HL-60 (cell line): ENCODE measurements around the gene RALGAPB.

ENCODE experiments used
- DNase-seq, 2 experiments: peaks; one replicate each; pipeline ENCODE4 v3.0.0-alpha.2; 2010 to 2020; ENCODE audit warnings: low read depth in 1 of 2, low spot score in 1 of 2
- H3K27ac ChIP-seq: fragments of 250-450 bp; sonication (Bioruptor Pico); replicated peaks from 2 replicates; pipeline ENCODE4 v1.5.1; 2020; ENCODE audit warnings: mild to moderate bottlenecking, moderate library complexity
- H3K27me3 ChIP-seq: fragments of 250-450 bp; sonication (Bioruptor Pico); 2 replicates; pipeline ENCODE4 v1.5.1; 2021; ENCODE audit warnings: mild to moderate bottlenecking, moderate library complexity; ENCODE audit not compliant: insufficient read depth, poor library complexity, severe bottlenecking
- H3K4me3 ChIP-seq: replicated peaks from 2 replicates; pipeline ENCODE4 v1.5.1; 2011; ENCODE audit warnings: mild to moderate bottlenecking, control low read depth, low read length; ENCODE audit not compliant: insufficient read depth
- GABPA ChIP-seq: IDR thresholded peaks from 2 replicates; pipeline ENCODE4 v1.6.1; 2012; ENCODE audit warnings: low read depth
- POLR2AphosphoS5 ChIP-seq: IDR thresholded peaks from 2 replicates; pipeline ENCODE4 v1.6.1; 2012; ENCODE audit warnings: low read depth
- SPI1 ChIP-seq: IDR thresholded peaks from 2 replicates; pipeline ENCODE4 v1.6.1; 2012; ENCODE audit warnings: low read depth, mild to moderate bottlenecking, borderline replicate concordance
- TF ChIP-seq, protein P1 (sequence below): IDR thresholded peaks from one replicate; pipeline ENCODE4 v1.5.1; 2011; ENCODE audit warnings: low read length, control low read depth, inconsistent platforms; ENCODE audit not compliant: insufficient read depth
- TF ChIP-seq, protein P2 (sequence below): IDR thresholded peaks from 2 replicates; pipeline ENCODE4 v1.6.1; 2012; ENCODE audit warnings: low read depth; ENCODE audit not compliant: insufficient replicate concordance

The RALGAPB gene

DNA sequence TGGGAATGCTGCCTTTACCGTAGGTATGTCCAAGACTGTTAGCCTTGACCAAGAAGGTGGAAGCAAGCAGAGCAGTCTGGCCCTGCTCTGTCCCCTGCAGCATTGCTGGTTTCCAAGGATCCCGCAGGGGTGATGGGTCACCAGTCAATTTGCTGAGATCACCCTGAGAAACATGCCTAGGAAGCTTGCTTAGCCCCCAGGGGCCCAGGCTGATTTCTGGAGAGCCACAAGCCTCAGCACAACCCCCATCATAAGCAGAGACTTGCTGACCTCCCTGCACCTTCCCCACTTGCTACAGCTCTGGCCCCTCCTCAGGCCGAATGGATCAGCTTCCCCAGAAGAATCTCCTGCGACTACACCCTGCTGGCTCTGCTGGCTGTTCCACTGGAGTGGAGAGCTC lies 150.4 kb downstream of the RALGAPB start:
- no peak for DNase-seq
- no peak overlapping the region for H3K4me3 ChIP-seq
- TF ChIP-seq POLR2AphosphoS5, result no peak
- TF ChIP-seq, protein P1, sequence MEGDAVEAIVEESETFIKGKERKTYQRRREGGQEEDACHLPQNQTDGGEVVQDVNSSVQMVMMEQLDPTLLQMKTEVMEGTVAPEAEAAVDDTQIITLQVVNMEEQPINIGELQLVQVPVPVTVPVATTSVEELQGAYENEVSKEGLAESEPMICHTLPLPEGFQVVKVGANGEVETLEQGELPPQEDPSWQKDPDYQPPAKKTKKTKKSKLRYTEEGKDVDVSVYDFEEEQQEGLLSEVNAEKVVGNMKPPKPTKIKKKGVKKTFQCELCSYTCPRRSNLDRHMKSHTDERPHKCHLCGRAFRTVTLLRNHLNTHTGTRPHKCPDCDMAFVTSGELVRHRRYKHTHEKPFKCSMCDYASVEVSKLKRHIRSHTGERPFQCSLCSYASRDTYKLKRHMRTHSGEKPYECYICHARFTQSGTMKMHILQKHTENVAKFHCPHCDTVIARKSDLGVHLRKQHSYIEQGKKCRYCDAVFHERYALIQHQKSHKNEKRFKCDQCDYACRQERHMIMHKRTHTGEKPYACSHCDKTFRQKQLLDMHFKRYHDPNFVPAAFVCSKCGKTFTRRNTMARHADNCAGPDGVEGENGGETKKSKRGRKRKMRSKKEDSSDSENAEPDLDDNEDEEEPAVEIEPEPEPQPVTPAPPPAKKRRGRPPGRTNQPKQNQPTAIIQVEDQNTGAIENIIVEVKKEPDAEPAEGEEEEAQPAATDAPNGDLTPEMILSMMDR, result no peak
- TF ChIP-seq, protein P2, sequence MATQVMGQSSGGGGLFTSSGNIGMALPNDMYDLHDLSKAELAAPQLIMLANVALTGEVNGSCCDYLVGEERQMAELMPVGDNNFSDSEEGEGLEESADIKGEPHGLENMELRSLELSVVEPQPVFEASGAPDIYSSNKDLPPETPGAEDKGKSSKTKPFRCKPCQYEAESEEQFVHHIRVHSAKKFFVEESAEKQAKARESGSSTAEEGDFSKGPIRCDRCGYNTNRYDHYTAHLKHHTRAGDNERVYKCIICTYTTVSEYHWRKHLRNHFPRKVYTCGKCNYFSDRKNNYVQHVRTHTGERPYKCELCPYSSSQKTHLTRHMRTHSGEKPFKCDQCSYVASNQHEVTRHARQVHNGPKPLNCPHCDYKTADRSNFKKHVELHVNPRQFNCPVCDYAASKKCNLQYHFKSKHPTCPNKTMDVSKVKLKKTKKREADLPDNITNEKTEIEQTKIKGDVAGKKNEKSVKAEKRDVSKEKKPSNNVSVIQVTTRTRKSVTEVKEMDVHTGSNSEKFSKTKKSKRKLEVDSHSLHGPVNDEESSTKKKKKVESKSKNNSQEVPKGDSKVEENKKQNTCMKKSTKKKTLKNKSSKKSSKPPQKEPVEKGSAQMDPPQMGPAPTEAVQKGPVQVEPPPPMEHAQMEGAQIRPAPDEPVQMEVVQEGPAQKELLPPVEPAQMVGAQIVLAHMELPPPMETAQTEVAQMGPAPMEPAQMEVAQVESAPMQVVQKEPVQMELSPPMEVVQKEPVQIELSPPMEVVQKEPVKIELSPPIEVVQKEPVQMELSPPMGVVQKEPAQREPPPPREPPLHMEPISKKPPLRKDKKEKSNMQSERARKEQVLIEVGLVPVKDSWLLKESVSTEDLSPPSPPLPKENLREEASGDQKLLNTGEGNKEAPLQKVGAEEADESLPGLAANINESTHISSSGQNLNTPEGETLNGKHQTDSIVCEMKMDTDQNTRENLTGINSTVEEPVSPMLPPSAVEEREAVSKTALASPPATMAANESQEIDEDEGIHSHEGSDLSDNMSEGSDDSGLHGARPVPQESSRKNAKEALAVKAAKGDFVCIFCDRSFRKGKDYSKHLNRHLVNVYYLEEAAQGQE, result no peak
- no peak for TF ChIP-seq SPI1
- no peak for TF ChIP-seq GABPA
- H3K27me3 ChIP-seq, result no peaks in the 10 kb centered on the region
- H3K27ac ChIP-seq, result no peak overlapping the region

DNA sequence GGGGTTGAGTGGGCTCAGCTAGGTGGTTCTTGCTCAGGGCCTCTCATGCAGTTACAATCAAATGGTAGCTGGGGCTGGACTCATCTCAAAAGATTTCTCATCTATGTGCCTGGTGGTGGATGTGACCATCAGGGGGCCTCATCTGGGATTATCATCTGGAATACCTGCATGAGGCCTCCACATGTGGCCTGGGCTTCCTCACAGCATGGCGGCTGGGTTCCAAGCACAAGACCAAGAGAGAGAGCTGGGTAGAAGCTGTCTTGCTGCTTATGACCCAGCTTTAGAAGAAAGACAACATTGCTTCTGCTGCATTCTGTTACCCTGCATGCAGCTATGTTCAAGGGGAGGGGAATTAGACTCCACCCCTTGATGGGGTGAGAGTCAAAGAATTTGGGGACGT lies 151.4 kb downstream of the RALGAPB start:
- TF ChIP-seq POLR2AphosphoS5 (no peak), GABPA (no peak), SPI1 (no peak)
- TF ChIP-seq, protein P2, result no peak
- TF ChIP-seq, protein P1, result no peak
- no peak for DNase-seq
- Histone ChIP-seq H3K27me3 (no peaks in the 10 kb centered on the region), H3K4me3 (no peak overlapping the region), H3K27ac (no peak overlapping the region)

DNA sequence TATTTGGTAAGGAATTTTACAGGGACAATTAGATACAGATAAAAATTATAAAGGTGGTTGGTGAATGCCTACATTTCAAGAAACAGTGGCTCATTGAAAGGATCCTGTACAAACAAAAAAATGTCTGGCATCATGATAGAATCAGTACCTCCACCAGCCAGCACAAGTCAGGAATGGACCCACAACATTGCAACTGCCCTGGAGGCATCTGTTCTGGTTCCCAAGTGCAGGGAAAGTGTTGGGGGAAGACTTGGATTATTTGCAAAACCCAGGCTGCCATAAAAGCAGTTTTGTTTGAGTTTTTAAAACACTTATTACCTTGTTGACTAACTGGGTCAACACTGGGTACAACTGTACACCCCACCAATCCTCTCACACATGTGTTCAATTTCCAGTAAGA lies 153.3 kb downstream of the RALGAPB start:
- TF ChIP-seq POLR2AphosphoS5 (no peak), SPI1 (no peak)
- TF ChIP-seq, protein P2, result no peak
- no peak for DNase-seq
- H3K27ac ChIP-seq, result no peak overlapping the region
- H3K27me3 ChIP-seq, result no peaks in the 10 kb centered on the region
- no peak overlapping the region for H3K4me3 ChIP-seq
